HG03354 (cell line): ENCODE results near the gene SART3.

Experiments used
- ATAC-seq: cut with Tn5 transposase; IDR thresholded peaks from one replicate; pipeline ENCODE4 v1.9.1; 2021; ENCODE audit warnings: mild to moderate bottlenecking; ENCODE audit not compliant: unreplicated experiment, poor library complexity, severe bottlenecking

The SART3 gene

DNA sequence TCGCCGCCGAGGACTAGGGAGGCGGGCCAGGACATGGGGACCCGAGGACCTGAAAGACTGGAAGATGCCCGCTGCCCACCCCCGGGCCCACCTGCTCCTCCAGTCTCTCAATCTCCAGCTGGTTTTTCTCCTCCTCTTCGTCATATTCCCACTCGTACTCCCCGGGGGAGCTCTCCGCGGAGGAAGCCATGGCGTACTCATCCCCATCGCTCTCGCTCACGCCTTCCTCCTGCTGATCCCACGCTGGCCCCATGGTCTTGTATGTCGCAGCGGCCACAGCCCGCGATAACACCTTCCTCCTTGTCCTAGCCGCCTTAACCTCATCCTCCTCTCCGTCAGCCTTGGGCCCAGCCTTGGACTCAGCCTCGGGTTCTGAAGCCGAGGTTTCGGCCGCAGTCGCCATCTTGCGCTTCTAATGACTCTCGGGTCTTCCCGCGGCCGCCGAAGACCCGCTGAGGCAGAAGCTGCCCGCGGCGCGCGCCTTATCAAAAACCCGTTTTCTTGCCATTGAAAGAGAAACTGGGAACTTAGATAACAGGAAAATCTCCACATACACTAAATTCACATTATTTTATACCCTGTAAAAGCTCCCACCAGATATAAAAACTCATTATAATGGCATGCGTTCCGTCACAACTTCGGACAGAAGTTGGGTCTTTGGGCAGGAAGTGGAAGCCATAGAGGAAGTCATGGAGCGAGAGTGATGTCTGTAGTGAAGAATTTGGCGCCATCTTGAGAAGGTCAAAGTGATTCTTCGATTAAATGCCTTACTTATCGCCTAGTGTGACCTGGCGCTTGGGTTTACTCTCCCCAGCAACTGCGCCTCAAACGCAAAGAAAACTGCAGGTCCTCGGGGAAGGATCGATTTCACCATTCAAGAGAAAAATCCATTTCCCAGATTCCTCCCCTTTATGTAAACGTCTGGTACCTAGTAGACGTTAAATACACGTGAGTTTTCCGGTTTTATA is at the start of gene SART3:
Gene SART3, minus strand, starts transcription at position 422 of the 968 bp plus-strand sequence. Its CDS starts 19 bp downstream, at position 403.
- ATAC-seq, result peak; percentile 51

- no peak for ATAC-seq
Measured at GRCh38 chr12:108610336-108610815, 49.4 kb upstream of the SART3 start.

- peak; percentile 67 for ATAC-seq
Measured at GRCh38 chr12:108609537-108610335, 48.8 kb upstream of the SART3 start.

DNA sequence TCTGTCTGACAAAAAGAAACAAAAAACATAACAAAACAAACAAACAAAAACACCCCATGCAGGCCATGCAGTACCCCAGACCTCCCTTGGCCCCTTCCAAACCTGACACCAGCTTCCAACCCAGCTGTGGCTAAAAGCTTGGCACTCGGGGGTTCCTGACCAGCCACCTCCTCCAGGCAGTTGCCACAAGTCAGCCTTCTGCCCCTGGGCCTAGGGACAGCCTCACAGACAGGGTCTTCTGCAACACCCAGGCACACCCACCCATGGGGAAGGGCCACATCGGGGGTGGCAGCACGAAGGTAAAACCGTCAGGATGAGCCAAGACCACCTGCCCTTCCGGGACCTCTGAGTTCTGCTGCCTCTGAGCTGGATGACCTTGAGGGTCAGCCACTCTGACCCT is 47.6 kb upstream of the SART3 start:
- ATAC-seq, result no peak

GRCh38 chr12:108607981-108608600 is 47.1 kb upstream of the SART3 start:
- ATAC-seq, result no peak

- ATAC-seq, result no peak
Measured at GRCh38 chr12:108606492-108606891, 45.5 kb upstream of the SART3 start.

GRCh38 chr12:108605690-108606406 is 44.9 kb upstream of the SART3 start:
- ATAC-seq, result no peak

DNA sequence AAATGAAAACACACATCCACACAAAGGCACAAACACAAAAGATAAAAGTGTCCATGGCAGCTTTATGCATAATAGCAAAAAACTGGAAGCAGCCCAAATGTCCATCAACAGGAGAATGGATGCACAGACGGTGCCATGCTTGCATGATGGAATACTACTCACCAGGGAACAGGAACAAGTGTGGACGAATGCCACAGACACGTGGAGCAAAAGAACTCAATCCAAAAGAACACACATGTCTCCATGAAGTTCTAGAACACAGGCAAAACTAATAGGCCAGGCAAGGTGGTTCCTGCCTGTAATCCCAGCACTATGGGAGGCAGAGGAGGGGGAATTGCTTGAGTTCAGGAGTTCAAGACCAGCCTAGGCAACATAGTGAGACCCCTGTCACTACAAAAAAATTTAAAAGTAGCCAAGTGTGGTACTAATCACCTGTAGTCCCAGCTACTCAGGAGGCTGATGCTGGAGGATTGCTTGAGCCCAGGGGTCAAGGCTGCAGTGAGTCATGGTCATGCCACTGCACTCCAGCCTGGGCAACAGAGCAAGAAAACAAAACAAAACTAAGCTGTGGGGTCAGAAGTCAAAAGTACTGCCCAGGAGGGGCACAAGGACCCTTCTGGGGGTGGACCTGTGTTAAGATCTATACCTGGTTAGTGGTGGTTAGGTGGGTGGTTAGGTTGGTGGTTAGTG is 44.2 kb upstream of the SART3 start:
- no peak for ATAC-seq

DNA sequence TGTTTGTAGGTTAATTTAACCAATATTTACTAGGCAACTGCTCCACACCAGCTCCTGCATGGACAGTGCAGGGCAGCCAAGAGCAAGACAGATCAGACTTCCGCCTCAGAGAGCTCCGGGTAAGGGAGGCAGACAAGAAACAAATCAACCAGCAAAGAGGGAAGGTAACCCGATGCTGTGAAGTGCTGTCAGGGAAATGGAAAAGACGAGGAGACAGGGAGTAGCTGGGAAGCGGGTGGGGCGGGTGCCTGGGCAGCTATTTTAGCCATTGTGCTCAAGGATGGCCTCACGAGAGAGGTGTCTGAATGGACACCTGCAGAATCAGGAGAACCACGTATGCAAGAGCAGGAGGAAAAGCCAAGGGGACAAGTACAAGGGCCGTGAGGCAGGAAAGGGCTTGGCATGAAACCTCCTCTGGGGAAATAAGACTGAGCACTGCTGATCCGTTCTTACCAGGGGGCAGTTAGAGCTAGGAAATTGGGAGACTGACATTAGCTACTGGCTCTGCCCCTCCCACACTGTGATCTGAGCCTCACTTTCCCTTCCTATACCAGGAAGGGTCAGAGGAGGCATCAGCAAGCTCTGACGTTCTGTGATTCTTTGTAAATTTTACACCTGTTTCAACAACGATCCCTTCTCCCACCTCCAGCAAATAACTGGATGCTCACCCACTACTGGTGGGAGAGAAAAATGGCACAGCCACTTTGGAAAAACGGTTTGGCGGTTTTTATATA is 43.4 kb upstream of the SART3 start:
- ATAC-seq, result no peak

DNA sequence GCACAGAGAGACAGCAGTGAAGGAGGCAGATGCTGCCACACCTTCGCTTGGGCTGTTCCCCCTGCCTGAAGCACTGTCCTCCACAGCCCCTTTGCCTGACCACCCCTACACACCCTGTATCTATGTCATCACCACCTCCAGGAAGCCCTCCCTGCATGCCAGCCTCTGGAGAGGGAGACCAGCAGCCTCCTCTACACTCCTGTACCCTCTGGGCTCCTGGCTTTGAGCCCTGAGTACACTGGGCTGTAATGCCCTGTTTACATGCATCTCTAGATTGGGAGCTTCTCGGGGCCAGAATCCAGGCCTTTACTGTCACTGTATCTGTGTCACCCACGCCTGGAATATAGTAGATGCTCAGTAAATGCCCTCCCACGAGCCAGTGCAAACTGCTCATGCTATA is 42.8 kb upstream of the SART3 start:
- no peak for ATAC-seq

DNA sequence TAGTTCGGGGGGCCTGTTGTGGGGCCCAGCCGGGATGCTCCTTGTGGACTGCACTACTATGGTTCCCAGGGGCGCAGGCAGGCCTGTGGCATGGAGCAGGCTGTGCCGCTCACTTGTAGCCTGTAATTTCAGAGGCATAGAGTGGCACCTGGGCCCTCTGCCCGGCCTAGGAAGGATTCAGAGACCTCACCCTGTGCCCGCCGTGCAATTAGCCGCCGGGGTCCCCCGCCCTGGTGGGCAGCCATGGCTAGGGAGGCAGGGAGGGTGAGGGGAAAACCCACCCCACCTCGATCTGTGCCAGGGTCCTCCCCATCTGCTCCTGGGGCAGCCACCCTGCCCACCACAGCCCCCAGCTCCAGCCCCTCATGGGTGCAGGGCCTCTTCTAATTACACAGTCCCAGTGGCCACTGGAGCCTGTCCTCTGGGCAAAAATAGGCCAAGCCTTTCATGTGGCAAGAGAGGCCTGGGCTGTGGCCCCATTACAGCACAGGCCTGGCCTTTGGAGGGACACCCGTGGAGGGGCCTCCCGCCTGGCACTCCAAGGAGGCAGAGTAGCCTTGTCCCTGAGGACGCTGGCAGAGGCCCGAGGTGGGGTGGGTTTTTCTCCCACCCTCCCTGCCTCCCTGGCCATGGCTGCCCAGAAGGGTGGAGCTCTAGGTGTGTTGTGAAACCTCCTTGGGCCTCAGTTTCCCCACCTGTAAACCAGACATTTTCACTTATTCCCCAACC is 42.2 kb upstream of the SART3 start:
- no peak for ATAC-seq

- ATAC-seq, result no peak
Measured at GRCh38 chr12:108602209-108602705, 41.3 kb upstream of the SART3 start.

DNA sequence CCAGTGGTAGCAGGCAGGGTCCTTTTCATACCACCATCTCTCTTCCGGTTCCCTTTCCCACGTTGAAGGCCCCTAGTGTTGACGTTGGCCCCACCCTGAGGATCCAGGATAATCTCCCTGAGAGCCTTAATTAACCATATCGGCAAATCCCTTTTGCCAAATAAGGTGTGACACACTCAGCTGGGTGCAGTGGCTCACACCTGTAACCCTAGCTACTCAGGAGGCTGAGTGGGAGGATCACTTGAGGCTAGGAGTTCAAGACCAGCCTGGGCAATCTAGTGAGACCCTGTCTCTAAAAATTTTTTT is 39.7 kb upstream of the SART3 start:
- no peak for ATAC-seq

DNA sequence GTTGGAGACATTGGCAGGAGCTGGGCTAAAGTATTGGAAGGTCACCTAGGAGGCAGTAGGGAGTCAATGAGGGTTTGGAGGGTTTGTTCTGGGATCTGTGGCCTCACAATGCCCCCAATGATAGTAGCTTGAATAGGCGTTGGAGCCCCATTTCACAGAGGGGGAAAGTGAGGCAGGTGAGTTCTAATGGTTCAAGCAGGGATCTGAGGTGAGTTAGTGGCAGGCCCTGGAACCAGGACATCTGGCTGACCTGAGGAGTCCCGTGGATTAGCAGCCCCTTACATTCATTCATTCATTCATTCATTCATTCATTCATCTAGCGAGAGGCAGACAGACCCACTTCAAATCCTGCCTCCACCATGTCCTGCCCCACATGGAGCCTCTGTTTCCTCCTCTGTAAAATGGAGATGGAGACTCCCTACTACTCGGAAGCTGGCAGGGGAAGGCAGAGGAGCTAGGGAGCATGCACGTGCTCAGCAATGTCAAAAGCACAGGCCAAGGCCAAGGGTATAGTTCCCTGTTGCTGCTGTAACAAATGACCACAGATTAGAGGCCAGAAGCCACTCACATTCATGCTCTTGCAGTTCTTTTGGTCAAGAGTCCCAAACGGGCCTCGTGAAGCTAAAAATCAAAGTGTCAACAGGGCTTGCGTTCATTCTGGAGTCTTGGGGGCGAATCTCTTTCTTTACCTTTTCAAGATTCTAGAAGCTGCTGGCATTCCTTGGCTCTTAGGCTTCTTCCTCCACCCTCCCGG is 39.2 kb upstream of the SART3 start:
- ATAC-seq, result no peak

DNA sequence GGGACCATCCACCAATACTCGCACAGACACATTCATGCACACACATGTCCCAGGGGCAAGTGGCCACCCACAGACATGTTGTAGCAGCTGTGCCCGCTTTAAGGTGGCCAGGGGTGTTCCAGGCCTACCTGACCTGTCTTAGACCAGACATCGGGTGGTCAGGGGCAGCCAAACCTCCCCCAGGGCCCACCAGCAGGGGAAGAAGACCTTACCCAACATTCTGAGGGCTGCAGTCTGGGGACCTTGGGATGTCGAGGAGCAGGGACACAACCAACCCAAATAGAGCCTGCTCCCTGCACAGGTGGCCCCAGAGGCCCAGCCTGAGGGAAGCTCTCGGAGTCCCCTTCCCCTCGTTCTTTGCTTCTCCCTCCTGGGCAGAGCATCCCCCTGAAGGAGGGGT is 38.6 kb upstream of the SART3 start:
- no peak for ATAC-seq

DNA sequence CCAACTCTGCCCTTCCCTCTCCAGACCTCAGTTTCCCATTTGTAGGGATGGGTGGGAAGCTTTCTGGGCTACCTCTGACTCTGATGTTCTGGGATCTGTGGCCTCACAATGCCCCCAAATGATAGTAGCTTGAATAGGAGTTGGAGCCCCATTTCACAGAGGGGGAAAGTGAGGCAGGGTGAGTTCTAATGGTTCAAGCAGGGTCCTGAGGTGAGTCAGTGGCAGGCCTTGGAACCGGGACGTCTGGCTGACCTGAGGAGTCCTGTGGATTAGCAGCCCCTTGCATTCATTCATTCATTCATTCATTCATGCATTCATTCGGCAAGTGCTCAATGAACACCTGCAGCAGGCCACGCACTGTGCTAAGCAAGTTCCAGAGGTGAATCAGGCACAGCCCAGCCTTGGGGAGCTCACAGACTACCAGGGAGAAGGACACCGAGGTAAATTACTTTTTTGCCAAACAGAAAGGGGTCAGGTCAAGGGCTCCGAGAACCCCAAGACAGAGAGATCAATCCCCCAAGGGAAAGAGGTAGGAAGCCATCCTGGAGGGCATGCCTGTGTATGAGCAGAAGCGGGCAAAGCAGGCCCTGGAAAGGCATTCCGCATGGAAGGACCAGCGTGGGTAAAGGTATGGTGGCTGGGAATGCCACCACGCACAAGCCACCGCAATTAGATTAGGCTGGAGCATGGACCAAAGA is 37.7 kb upstream of the SART3 start:
- no peak for ATAC-seq
